GM23248 (cell line): ENCODE measurements around the gene TMTC1. TPM values are rescaled to one million over a fixed set of nuclear protein-coding genes. Genes with fewer than 3 reads are reported as not detected.

Experiments
- DNase-seq: peaks from one replicate; pipeline ENCODE4 v3.0.0-alpha.2; 2015
- H2AFZ ChIP-seq: fragments of 200-600 bp; sonication (generic); 2 replicates; pipeline ENCODE4 v1.6.1; 2016; ENCODE audit warnings: antibody characterized with exemption
- H3F3A ChIP-seq: fragments of 200-600 bp; sonication (generic); 2 replicates; pipeline ENCODE4 v1.6.1; 2016; ENCODE audit warnings: mild to moderate bottlenecking, antibody characterized with exemption, mixed run types; ENCODE audit not compliant: insufficient read depth
- H3K27ac ChIP-seq: fragments of 200-600 bp; sonication (generic); 2 replicates; pipeline ENCODE4 v1.5.1; 2016; ENCODE audit warnings: mild to moderate bottlenecking
- H3K27me3 ChIP-seq: fragments of 200-600 bp; sonication (generic); replicated peaks from 2 replicates; pipeline ENCODE4 v1.6.1; 2016; ENCODE audit warnings: mild to moderate bottlenecking; ENCODE audit not compliant: insufficient read depth
- H3K36me3 ChIP-seq: fragments of 200-600 bp; sonication (generic); 2 replicates; pipeline ENCODE4 v1.6.1; 2016; ENCODE audit warnings: low read depth, mild to moderate bottlenecking
- H3K4me1 ChIP-seq: fragments of 200-600 bp; sonication (generic); 2 replicates; pipeline ENCODE4 v1.6.1; 2016; ENCODE audit warnings: mild to moderate bottlenecking; ENCODE audit not compliant: insufficient read depth
- H3K4me2 ChIP-seq: fragments of 200-600 bp; sonication (generic); one replicate; pipeline ENCODE4 v1.6.1; 2016; ENCODE audit warnings: mild to moderate bottlenecking; ENCODE audit not compliant: unreplicated experiment
- H3K4me3 ChIP-seq: fragments of 200-600 bp; sonication (generic); 2 replicates; pipeline ENCODE4 v1.5.1; 2016; ENCODE audit warnings: mild to moderate bottlenecking
- H3K79me2 ChIP-seq: fragments of 200-600 bp; sonication (generic); 2 replicates; pipeline ENCODE4 v1.6.1; 2016; ENCODE audit warnings: mild to moderate bottlenecking; ENCODE audit not compliant: insufficient read depth
- H3K9ac ChIP-seq: fragments of 200-600 bp; sonication (generic); 2 replicates; pipeline ENCODE4 v1.6.1; 2016; ENCODE audit warnings: mild to moderate bottlenecking
- H3K9me2 ChIP-seq: fragments of 200-600 bp; sonication (generic); 2 replicates; pipeline ENCODE4 v1.6.1; 2016; ENCODE audit warnings: mixed run types, mild to moderate bottlenecking, moderate library complexity; ENCODE audit not compliant: insufficient read depth
- H3K9me3 ChIP-seq: fragments of 200-600 bp; sonication (generic); one replicate; pipeline ENCODE4 v1.6.1; 2017; ENCODE audit warnings: low read depth
- H4K20me1 ChIP-seq: fragments of 200-600 bp; sonication (generic); 2 replicates; pipeline ENCODE4 v1.6.0; 2016; ENCODE audit not compliant: insufficient read depth
- EZH2 ChIP-seq: fragments of 200-600 bp; sonication (generic); IDR thresholded peaks from 2 replicates; pipeline ENCODE4 v1.6.1; 2018; ENCODE audit warnings: antibody characterized with exemption, mild to moderate bottlenecking; ENCODE audit not compliant: insufficient read depth, poor library complexity, severe bottlenecking
- EZH2phosphoT487 ChIP-seq: fragments of 200-600 bp; sonication (generic); IDR thresholded peaks from 2 replicates; pipeline ENCODE4 v1.6.1; 2018; ENCODE audit warnings: antibody characterized with exemption, moderate library complexity, mild to moderate bottlenecking, low read depth; ENCODE audit not compliant: insufficient read depth
- WGBS, 2 experiments: methylation state at CpG; one replicate each; pipeline ENCODE4 v1.1.6; 2015 to 2017; ENCODE audit warnings: low lambda C conversion rate in 2 of 2, low coverage in 1 of 2; ENCODE audit errors: missing lambda C conversion rate in 2 of 2; 5-methylcytosine and 5-hydroxymethylcytosine counted together
- in situ Hi-C: fragments of 300-500 bp; cut with MboI; formaldehyde crosslinking; loops from 2 replicates; pipeline ENCODE4 v1.15.0; 2020
- polyA plus RNA-seq: library from polyadenylated mRNA; unstranded; fragments of >200 nt; fragmentation: Nextera tagmentation; extraction: Ambion mirVana; gene quantifications from 2 replicates; pipeline ENCODE4 v1.2.1, GENCODE V29; 2016
- total RNA-seq: library from RNA; depleted of rRNA; stranded (reverse); fragments of >200 nt; shearing (Covaris generic); gene quantifications from 2 replicates; pipeline ENCODE4 v1.2.3, GENCODE V29; 2014

Gene TMTC1
- total and polyA plus RNA-seq, 2 experiments from 2014 or later, result 6.8 to 25.3 TPM

- peaks cover 14% of the 10 kb centered on the region; the same call in 1 of the 2 replicates for H3F3A ChIP-seq
- H3K9me2 ChIP-seq, result no peaks in the 10 kb centered on the region
- peak overlapping the region; percentile 33 for H2AFZ ChIP-seq
- no peak for TF ChIP-seq EZH2
- TF ChIP-seq EZH2phosphoT487, result no peak
- no peak overlapping the region for H3K27ac ChIP-seq
- no peaks in the 10 kb centered on the region for H3K36me3 ChIP-seq
- H3K4me2 ChIP-seq, result peak overlapping the region; percentile 62
- no peak for DNase-seq
- peak overlapping the region; percentile 4; the same call in 1 of the 2 replicates for H3K9ac ChIP-seq
- H3K4me1 ChIP-seq, result peaks cover 31% of the 10 kb centered on the region
- no peaks in the 10 kb centered on the region for H4K20me1 ChIP-seq
- H3K9me3 ChIP-seq, result no peaks in the 10 kb centered on the region
- H3K4me3 ChIP-seq, result peak overlapping the region; percentile 57
- 10 to 17% methylated on average over 4 of the region's 4 CpGs for WGBS, 2 experiments
- in situ Hi-C loops, result loop anchor here (25.0 kb wide), 1 partner anchor 1269 kb away; no protein-coding TSS in a partner anchor
- no peaks in the 10 kb centered on the region for H3K27me3 ChIP-seq
- no peaks in the 10 kb centered on the region for H3K79me2 ChIP-seq
Observed at GRCh38 chr12:29543036-29543435, 240.7 kb downstream of the TMTC1 start.

GRCh38 chr12:29537298-29537697, 246.4 kb downstream of the TMTC1 start:
- in situ Hi-C loops, result loop anchor here (25.0 kb wide), 1 partner anchor 1275 kb away; no protein-coding TSS in a partner anchor
- H3K4me3 ChIP-seq, result no peak overlapping the region
- TF ChIP-seq EZH2phosphoT487 (no peak), EZH2 (no peak)
- H3F3A ChIP-seq, result no peaks in the 10 kb centered on the region
- 51 to 54% methylated on average over 2 of the region's 2 CpGs for WGBS, 2 experiments
- no peaks in the 10 kb centered on the region for H3K27me3 ChIP-seq
- no peak overlapping the region for H3K9ac ChIP-seq
- no peak overlapping the region for H2AFZ ChIP-seq
- H3K27ac ChIP-seq, result no peak overlapping the region
- no peaks in the 10 kb centered on the region for H3K9me3 ChIP-seq
- no peak overlapping the region for H3K4me2 ChIP-seq
- no peaks in the 10 kb centered on the region for H3K9me2 ChIP-seq
- H3K79me2 ChIP-seq, result no peaks in the 10 kb centered on the region
- no peak for DNase-seq
- H3K4me1 ChIP-seq, result peaks cover 3% of the 10 kb centered on the region; the same call in 1 of the 2 replicates
- no peaks in the 10 kb centered on the region for H3K36me3 ChIP-seq
- H4K20me1 ChIP-seq, result no peaks in the 10 kb centered on the region

GRCh38 chr12:29534935-29535334, 248.8 kb downstream of the TMTC1 start:
- Histone ChIP-seq H3K4me1 (peaks cover 3% of the 10 kb centered on the region; the same call in 1 of the 2 replicates), H3K79me2 (no peaks in the 10 kb centered on the region), H4K20me1 (no peaks in the 10 kb centered on the region), H3K27me3 (no peaks in the 10 kb centered on the region), H2AFZ (no peak overlapping the region), H3K27ac (no peak overlapping the region), H3K36me3 (no peaks in the 10 kb centered on the region), H3K4me3 (no peak overlapping the region), H3K9ac (no peak overlapping the region), H3K9me3 (no peaks in the 10 kb centered on the region), H3F3A (no peaks in the 10 kb centered on the region), H3K9me2 (no peaks in the 10 kb centered on the region), H3K4me2 (no peak overlapping the region)
- in situ Hi-C loops, result loop anchor here (25.0 kb wide), 1 partner anchor 1277 kb away; no protein-coding TSS in a partner anchor
- DNase-seq, result no peak
- no peak for TF ChIP-seq EZH2phosphoT487
- no peak for TF ChIP-seq EZH2
- 93 to 94% methylated on average over 2 of the region's 2 CpGs for WGBS, 2 experiments

GRCh38 chr12:29533815-29534489, 249.8 kb downstream of the TMTC1 start:
- Histone ChIP-seq H3K9ac (no peak overlapping the region), H3K9me2 (no peaks in the 10 kb centered on the region), H3K79me2 (no peaks in the 10 kb centered on the region), H4K20me1 (no peaks in the 10 kb centered on the region), H3K27ac (no peak overlapping the region), H3K4me1 (peaks cover 3% of the 10 kb centered on the region; the same call in 1 of the 2 replicates), H3K4me2 (no peak overlapping the region), H3K36me3 (no peaks in the 10 kb centered on the region), H3K4me3 (no peak overlapping the region), H3F3A (no peaks in the 10 kb centered on the region), H3K9me3 (no peaks in the 10 kb centered on the region), H2AFZ (no peak overlapping the region), H3K27me3 (no peaks in the 10 kb centered on the region)
- in situ Hi-C loops, result loop anchor here (25.0 kb wide), 1 partner anchor 1278 kb away; no protein-coding TSS in a partner anchor
- TF ChIP-seq EZH2phosphoT487 (no peak), EZH2 (no peak)
- WGBS, 2 experiments, result 46 to 58% methylated on average over 4 of the region's 4 CpGs
- no peak for DNase-seq
